GM18499 (cell line): Measurements from ENCODE around the gene LSM3.

ENCODE experiments used
- ATAC-seq: cut with Tn5 transposase; IDR thresholded peaks from one replicate; pipeline ENCODE4 v1.9.1; 2021; ENCODE audit warnings: moderate number of reproducible peaks; ENCODE audit not compliant: insufficient read depth, unreplicated experiment

Gene LSM3

DNA sequence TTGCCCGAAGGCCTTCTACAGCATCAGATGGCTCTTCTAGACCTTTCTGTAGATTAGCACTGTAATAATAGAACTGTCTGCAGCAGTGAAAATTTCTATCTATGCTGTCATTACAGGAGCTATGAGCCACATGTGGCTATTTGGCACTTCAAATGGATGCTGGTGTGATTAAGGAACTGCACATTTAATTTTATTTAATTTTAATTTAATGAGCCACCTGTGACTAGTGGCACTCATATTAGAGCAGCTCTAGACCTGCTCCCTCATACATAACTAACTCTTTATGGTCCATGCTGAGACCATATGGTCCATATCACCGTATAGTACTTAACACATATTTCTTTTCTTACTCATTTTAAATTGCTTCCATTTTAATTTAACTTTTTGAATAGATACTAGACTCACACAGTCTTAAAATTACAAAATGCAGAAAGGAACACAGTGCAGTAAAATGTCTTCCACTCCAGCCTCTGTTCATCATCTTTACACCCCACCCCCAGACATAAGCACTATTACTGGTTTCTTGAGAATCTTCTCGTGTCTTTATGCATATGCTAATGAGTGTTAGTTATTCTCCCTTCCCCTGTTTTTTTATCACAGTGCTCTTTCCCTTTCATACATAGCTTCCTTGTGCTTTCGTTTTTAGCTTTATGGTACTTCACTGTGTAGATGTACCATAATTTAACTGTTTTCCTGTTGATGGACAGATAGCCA, 9.6 kb downstream of the LSM3 start:
- no peak for ATAC-seq

DNA sequence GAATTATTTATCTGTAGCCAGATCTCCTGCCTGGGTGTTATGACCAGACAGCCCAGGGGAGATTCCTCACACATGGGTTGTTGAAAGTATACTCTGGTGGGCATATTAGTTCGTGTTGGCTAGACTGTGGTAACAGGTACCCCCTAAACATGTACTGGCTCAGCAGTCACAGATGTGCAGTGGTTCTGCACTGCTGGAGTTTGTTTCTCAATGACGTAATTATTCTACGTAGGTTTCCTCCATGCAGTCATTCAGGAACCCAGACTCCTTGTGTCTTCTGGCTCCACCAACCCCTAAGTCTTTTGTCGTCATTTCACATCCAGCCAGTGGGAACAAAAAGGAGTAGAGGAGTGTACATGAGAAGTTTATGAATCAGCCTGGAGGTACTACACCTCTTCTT, 16.2 kb downstream of the LSM3 start:
- no peak for ATAC-seq

- no peak for ATAC-seq
Observed at GRCh38 chr3:14199641-14200040, 21.0 kb downstream of the LSM3 start.

GRCh38 chr3:14200276-14200675, 21.7 kb downstream of the LSM3 start:
- ATAC-seq = no peak

DNA sequence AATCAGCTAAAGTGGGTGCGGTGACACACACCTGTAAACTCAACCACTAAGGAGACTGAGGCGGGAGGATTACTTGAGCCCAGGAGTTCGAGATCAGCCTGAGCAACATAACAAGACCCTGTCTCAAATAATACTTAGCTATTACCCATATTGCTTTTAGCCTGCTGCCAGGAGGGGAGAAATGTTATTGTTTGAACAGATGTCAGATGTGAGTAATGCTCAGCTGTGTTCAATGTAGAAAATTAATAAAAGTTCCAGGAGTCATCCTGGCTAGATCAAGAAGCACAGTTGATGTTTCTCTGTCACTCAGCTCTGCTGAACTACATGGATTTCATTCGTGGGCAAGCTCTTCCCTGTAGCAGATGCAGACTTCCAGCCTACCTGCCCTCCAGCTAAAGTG, 22.2 kb downstream of the LSM3 start:
- ATAC-seq = no peak

DNA sequence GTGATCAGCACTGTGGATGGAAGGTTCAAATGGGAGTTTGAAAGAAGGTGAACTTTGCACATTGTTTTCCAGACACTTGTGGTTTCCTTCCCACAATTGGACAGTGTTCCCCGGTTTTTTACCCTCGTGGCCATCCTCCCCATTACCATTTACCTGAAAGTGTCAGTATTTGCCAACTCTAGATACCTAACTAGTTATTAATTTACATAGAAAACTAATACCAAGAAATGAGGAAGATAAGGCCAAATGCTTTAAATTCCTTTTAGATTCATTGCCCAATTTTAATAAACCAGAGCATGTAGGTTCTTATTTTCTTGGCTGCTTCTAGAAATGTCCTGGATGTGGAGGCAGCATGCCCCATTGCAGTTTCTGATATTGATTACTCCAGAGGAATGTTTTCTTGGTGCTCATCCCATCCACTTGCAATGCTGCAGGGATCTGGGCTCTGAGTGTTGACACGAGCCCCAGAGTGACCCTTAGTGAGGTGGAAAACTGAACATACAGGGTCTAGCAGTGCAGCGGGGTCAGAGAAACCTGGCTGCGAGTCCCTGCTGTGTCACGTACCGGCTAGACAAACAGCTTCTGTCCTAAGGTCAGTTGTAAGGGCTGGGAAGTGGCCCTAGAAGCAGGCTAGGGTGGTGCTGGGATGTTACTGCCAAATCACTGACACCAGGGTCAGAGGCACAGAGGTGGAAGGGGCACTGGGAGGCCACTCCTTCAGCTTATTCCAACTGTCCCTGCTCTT, 23.5 kb downstream of the LSM3 start:
- no peak for ATAC-seq

DNA sequence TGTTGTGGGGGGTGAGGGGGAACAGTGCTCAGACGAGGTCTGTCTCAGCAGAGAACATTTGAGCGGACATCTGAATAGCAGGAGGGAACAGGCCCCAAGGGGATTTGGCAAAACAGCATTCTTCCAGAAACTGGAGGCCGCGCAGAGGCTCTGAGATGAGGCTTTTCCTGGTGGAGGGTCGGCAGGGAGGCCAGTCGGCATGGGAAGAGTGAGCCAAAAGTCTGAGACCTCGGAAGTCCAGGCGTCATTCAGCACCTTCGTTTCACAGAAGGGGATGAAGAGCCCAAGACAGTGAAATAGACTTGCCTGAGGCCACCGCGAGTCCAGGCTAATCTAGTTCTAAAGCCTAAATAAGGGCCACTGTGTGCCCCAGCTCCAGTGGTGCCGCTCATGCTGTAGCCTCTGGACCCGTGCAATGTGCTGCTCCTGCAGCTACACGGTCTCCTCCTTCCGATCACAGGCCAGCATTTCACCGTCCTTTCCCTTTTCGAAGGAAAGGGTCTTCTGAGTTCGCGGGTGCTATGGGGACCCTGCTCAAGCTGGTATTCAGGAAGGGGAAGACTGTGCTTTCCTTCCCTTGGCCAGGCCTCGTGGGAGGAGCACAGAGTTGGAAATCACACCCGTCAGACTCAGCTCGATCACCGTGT, 24.4 kb downstream of the LSM3 start:
- ATAC-seq = no peak

DNA sequence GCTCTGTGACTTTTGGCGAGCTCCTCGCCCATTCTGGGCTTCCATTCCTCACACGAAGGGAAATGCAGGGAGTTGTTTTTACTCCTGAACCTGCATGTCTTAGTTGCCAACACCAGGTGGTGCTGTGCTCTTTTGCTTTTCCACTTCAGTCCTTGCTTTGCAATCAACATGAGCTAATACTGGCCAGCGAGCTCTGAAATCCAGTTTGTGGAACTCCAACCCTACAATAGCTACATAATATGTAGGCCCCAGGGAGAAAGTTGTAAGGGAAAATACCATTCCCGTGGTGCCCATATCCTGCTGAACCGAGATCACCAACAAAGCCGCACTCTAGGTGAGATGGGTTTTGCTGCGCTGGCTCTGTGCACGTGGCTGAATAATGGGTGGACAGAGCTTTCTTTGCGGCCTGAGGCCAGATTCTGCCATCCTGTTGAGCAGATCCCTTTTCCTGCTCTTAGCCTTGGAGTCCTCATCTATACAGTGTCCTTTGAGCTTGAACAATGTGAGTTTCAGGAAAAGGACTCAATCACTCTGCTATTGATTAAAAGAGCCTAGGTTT, 25.0 kb downstream of the LSM3 start:
- ATAC-seq = no peak

- no peak for ATAC-seq
Observed at GRCh38 chr3:14204515-14205284, 26.1 kb downstream of the LSM3 start.

DNA sequence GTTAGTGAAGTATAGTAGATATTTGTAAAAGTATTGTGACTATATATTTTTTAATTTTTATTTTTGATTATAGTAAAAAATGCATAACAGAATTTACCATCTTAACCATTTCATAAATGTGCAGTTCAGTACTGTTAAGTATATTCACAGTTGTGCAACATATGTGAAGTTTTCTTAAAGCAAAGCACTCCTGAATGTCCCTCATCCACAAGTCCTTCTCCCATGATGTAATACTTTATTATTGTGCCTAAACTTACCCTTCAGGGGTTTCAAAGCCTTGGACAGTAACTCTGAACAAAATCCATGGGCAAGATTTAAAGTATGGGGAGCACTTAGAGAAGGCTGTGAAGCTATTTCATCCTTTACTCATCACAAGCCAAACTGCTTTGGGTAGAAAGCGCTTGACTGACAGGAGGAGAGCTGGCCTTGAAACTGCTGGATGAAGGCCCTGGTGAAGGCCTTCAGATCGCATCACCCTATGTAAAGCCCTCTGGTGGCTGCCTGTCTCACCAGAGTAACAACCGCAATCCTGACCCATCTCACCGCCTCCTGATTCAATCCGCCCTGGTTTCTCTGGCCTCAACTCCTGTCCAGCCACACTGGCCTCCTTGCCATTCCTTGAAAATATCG, 28.0 kb downstream of the LSM3 start:
- no peak for ATAC-seq

DNA sequence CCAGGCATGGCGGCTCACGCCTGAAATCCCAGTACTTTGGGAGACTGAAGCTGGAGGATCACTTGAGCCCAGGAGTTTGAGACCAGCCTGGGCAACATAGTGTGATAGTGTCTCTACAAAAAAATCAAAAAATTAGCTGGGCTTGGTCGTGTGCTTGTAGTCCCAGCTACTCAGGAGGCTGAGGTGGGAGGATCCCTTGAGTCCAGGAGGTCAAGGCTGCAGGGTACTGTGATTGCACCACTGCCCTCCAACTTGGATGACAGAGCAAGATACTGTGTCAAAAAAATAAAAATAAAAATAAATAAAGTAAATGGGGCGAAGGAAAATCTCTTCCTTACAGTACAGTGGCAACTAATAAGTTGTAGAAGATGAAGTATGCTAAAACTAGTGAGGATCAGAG, 29.6 kb downstream of the LSM3 start:
- no peak for ATAC-seq

- no peak for ATAC-seq
Observed at GRCh38 chr3:14208977-14209394, 30.4 kb downstream of the LSM3 start.

- ATAC-seq = no peak
Observed at GRCh38 chr3:14209581-14210289, 31.1 kb downstream of the LSM3 start.

DNA sequence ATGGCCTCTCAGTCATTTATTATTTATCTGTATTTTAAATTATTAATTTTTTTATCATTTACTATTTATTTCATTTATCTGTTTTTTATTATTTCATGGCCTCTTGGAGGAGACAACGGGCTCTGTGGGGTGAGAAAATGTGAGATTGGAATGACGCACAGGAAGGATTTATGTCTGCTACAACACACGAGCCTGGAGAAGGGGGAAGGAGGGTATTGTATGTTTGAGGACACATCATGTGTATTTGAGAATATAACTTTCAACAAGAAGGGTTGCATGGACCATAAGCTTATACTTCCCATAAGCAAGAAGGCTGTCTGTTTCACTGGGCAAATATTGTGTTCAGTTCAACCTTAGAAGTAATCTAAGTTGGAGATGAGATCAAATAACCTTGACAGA, 31.7 kb downstream of the LSM3 start:
- no peak for ATAC-seq

DNA sequence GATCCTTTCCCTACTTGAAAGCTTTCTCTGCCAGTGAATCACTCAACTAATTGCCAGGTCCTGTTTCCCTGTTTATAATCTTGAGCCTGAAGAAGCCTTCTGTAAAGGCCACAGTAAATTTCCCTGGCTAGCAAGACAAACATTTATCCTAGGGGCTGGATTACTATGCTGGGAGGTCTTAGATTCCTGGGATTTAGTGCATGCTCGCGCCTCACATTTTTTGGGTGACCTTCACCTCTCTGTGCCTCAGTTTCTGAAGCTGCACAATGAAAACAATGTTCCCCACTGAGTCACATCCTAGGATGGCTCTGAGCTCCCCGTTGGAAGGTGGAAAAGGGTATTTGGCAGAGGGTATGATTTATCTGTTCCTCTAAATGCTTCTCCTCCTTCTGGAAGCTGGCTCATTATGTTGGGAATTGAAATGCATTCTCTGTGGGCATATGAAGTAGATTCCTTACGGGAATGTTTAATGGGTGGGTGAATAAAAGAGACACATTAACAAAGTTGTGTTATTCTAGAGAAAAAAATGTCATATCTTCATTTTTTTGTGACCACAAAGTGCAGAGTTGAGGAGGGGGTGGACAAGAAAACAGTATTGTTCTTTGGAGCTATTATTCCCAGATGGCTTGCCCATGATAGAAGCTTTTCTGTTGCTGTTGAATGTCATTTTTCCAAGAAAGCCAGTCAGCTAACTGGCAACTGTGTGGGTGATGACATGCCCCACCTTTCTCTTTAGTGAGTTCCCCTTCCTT, 32.4 kb downstream of the LSM3 start:
- no peak for ATAC-seq

- no peak for ATAC-seq
Observed at GRCh38 chr3:14211621-14212020, 33.0 kb downstream of the LSM3 start.

DNA sequence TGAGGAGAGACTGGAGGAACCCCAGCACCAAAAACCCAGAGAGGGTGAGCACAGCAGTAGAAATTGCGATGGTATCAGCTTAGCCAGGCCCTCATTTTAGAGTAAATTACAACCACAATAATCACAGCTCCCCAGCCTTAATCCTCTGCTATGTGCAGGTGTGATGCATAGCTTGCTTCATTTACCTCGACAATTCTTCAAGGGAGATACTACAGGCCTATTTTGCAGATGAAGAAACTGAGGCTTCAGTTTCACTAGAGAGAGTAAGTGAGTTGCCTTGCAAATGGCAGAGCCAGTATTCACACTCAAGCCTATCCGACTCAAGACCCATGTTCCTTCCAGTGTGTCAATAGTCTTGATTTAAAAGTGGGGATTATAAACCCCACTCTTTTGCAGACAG, 33.4 kb downstream of the LSM3 start:
- no peak for ATAC-seq

DNA sequence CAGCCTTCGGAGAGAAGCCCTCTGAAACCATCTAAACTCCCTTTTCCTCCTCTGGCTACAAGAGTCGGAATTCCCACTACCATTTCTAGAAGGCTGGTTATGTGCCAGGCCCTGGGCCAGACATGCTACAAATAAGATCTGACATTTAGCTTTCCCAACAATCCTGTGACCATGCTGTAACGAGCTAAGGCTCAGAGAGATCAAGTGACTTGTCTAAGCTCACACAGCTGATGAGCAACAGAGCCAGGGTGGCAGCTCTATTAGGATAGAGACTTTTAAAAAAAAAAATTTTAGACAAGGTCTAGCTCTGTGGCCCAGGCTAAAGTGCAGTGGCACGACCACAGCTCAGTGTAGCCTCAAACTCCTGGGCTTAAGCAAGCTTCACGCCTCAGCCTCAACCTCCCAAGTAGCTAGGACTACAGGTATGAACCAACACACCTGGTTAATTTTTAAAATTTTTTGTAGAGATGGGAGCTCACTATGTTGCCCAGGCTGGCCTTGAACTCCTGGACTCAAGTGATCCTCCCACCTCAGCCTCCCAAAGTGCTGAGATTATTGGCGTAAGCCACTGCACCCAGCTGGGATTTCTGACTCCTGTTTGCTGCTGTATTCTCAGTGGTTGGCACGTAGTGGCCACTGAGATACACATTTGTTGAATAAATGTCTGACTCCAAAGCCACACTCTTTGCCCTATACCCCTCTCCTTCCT, 34.6 kb downstream of the LSM3 start:
- no peak for ATAC-seq
